ENCODE measurements around the gene ZWILCH.

The ZWILCH gene

DNA sequence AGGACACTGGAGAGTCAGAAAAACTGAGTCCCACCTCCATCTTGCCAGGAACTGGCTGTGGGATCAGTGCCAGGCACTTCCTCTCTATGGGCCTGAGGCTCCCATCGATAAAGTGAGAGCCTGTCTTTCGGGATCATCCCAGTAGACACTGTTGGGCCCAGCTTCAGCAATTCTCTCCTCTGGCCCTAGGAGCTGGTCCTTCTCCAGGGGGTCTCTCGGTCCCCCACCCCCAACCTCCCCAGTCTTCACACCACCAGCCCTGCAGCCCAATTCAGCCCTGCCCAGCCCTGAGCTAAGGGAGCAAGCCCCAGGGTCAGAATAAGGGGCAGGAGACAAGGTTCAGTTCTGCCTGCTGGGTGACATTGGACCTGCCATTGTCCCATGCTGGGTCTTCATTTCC is 65.2 kb downstream of the ZWILCH start:
- Mint-ChIP-seq H3K4me3 (no peak overlapping the region), H3K9me3 (no peaks in the 10 kb centered on the region), H3K27ac (no peak overlapping the region), H3K4me1 (ENCODE audit: low read depth) (peaks cover 4% of the 10 kb centered on the region), H3K36me3 (ENCODE audit: low read depth) (no peaks in the 10 kb centered on the region), H3K27me3 (ENCODE audit: low read depth) (no peaks in the 10 kb centered on the region)
- no peak for DNase-seq (ENCODE audit: low spot score)

GRCh38 chr15:66570842-66571478 is 65.8 kb downstream of the ZWILCH start:
- H3K27ac Mint-ChIP-seq, result no peak overlapping the region
- H3K9me3 Mint-ChIP-seq, result no peaks in the 10 kb centered on the region
- H3K4me1 Mint-ChIP-seq (ENCODE audit: low read depth), result peaks cover 4% of the 10 kb centered on the region
- no peaks in the 10 kb centered on the region for H3K36me3 Mint-ChIP-seq (ENCODE audit: low read depth)
- H3K4me3 Mint-ChIP-seq, result no peak overlapping the region
- H3K27me3 Mint-ChIP-seq (ENCODE audit: low read depth), result no peaks in the 10 kb centered on the region
- DNase-seq (ENCODE audit: low spot score), result no peak

DNA sequence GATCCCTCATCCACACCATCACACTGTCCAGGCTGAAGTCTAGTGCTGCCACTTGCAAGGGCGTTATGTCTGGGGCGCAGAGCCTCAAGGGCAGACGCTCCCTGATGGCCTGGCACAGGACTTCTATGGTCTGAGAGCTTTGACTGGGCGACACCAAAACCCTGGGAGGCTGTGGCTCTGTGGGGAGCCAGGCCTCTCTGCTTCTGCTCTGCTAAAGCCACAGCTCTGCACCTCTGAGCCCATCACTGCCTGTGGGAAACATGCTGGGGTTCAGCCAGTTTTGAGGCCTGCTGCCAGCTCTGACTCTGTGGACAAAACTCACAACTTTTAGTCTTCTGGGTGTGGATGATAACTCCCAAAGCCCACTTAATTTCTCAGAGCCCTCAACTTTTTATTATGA is 67.0 kb downstream of the ZWILCH start:
- Mint-ChIP-seq H3K36me3 (ENCODE audit: low read depth) (no peaks in the 10 kb centered on the region), H3K27ac (no peak overlapping the region), H3K27me3 (ENCODE audit: low read depth) (no peaks in the 10 kb centered on the region), H3K4me1 (ENCODE audit: low read depth) (no peaks in the 10 kb centered on the region), H3K9me3 (no peaks in the 10 kb centered on the region), H3K4me3 (no peak overlapping the region)
- DNase-seq (ENCODE audit: low spot score), result no peak

- Mint-ChIP-seq H3K27me3 (ENCODE audit: low read depth) (no peaks in the 10 kb centered on the region), H3K9me3 (no peaks in the 10 kb centered on the region), H3K4me1 (ENCODE audit: low read depth) (peaks cover 4% of the 10 kb centered on the region), H3K36me3 (ENCODE audit: low read depth) (no peaks in the 10 kb centered on the region), H3K4me3 (no peak overlapping the region), H3K27ac (no peak overlapping the region)
- no peak for DNase-seq (ENCODE audit: low spot score)
Measured at GRCh38 chr15:66573348-66573718, 68.2 kb downstream of the ZWILCH start.

GRCh38 chr15:66573719-66574595 is 68.8 kb downstream of the ZWILCH start:
- Mint-ChIP-seq H3K4me1 (ENCODE audit: low read depth) (peaks cover 4% of the 10 kb centered on the region), H3K36me3 (ENCODE audit: low read depth) (no peaks in the 10 kb centered on the region), H3K4me3 (no peak overlapping the region), H3K27me3 (ENCODE audit: low read depth) (no peaks in the 10 kb centered on the region), H3K27ac (no peak overlapping the region), H3K9me3 (no peaks in the 10 kb centered on the region)
- DNase-seq (ENCODE audit: low spot score), result no peak

GRCh38 chr15:66574596-66574950 is 69.4 kb downstream of the ZWILCH start:
- Mint-ChIP-seq H3K27ac (no peak overlapping the region), H3K4me3 (no peak overlapping the region), H3K36me3 (ENCODE audit: low read depth) (no peaks in the 10 kb centered on the region), H3K27me3 (ENCODE audit: low read depth) (no peaks in the 10 kb centered on the region), H3K4me1 (ENCODE audit: low read depth) (peaks cover 4% of the 10 kb centered on the region), H3K9me3 (no peaks in the 10 kb centered on the region)
- DNase-seq (ENCODE audit: low spot score), result no peak

GRCh38 chr15:66578286-66578875 is 73.3 kb downstream of the ZWILCH start:
- H3K9me3 Mint-ChIP-seq, result no peaks in the 10 kb centered on the region
- H3K27me3 Mint-ChIP-seq (ENCODE audit: low read depth), result no peaks in the 10 kb centered on the region
- no peak overlapping the region for H3K27ac Mint-ChIP-seq
- no peak overlapping the region for H3K4me3 Mint-ChIP-seq
- H3K4me1 Mint-ChIP-seq (ENCODE audit: low read depth), result peaks cover 4% of the 10 kb centered on the region
- no peaks in the 10 kb centered on the region for H3K36me3 Mint-ChIP-seq (ENCODE audit: low read depth)
- DNase-seq (ENCODE audit: low spot score), result no peak

DNA sequence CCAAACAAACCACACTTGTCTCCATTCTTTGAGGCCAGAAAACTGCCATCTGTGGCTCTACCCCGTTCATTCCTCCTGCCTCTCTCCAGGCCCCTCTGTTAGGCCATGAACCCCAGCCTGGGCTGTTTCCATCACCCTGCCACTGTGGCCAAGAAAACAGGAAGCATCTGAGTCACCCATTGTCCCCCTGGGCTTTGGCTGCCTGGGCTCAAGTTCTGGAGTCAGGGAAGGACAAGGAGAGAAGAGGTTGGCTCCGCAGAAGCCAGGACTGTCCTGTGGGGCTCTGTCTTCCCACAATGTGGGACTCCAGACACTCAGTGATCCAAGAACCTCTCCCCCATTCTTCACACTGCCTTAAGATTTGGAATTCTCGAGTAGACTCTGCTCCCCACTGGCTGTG is 75.5 kb downstream of the ZWILCH start:
- Mint-ChIP-seq H3K27ac (no peak overlapping the region), H3K27me3 (ENCODE audit: low read depth) (no peaks in the 10 kb centered on the region), H3K9me3 (no peaks in the 10 kb centered on the region), H3K4me3 (no peak overlapping the region), H3K36me3 (ENCODE audit: low read depth) (no peaks in the 10 kb centered on the region), H3K4me1 (ENCODE audit: low read depth) (peaks cover 4% of the 10 kb centered on the region)
- no peak for DNase-seq (ENCODE audit: low spot score)

DNA sequence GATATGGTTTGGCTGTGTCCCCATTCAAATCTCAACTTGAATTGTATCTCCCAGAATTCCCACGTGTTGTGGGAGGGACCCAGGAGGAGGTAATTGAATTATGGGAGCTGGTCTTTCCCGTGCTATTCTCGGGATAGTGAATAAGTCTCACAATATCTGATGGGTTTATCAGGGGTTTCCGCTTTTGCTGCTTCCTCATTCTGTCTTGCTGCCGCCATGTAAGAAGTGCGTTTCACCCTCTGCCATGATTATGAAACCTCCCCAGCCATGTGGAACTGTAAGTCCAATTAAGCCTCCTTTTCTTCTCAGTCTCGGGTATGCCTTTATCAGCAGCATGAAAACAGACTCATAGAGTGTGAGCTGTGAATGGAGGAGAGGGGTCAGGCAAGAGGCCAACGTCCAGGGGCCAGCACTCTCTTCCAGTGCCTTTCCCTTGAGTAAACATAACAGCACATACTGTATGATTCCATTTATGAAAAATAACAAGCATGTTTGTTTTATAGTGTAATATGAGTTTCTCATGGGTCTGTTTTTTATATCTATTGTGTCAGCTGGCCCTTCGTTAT is 76.9 kb downstream of the ZWILCH start:
- Mint-ChIP-seq H3K27ac (no peak overlapping the region), H3K4me3 (no peak overlapping the region), H3K27me3 (ENCODE audit: low read depth) (no peaks in the 10 kb centered on the region), H3K4me1 (ENCODE audit: low read depth) (peaks cover 4% of the 10 kb centered on the region), H3K9me3 (no peaks in the 10 kb centered on the region), H3K36me3 (ENCODE audit: low read depth) (no peaks in the 10 kb centered on the region)
- no peak for DNase-seq (ENCODE audit: low spot score)

- no peaks in the 10 kb centered on the region for H3K27me3 Mint-ChIP-seq (ENCODE audit: low read depth)
- no peaks in the 10 kb centered on the region for H3K36me3 Mint-ChIP-seq (ENCODE audit: low read depth)
- DNase-seq (ENCODE audit: low spot score), result no peak
- H3K4me1 Mint-ChIP-seq (ENCODE audit: low read depth), result no peaks in the 10 kb centered on the region
- no peak overlapping the region for H3K27ac Mint-ChIP-seq
- H3K4me3 Mint-ChIP-seq, result no peak overlapping the region
- H3K9me3 Mint-ChIP-seq, result no peaks in the 10 kb centered on the region
Measured at GRCh38 chr15:66586155-66586976, 81.2 kb downstream of the ZWILCH start.

- DNase-seq (ENCODE audit: low spot score), result no peak
- Mint-ChIP-seq H3K27ac (no peak overlapping the region), H3K9me3 (no peaks in the 10 kb centered on the region), H3K4me1 (ENCODE audit: low read depth) (no peaks in the 10 kb centered on the region), H3K4me3 (no peak overlapping the region), H3K27me3 (ENCODE audit: low read depth) (no peaks in the 10 kb centered on the region), H3K36me3 (ENCODE audit: low read depth) (no peaks in the 10 kb centered on the region)
Measured at GRCh38 chr15:66587020-66587419, 81.9 kb downstream of the ZWILCH start.

DNA sequence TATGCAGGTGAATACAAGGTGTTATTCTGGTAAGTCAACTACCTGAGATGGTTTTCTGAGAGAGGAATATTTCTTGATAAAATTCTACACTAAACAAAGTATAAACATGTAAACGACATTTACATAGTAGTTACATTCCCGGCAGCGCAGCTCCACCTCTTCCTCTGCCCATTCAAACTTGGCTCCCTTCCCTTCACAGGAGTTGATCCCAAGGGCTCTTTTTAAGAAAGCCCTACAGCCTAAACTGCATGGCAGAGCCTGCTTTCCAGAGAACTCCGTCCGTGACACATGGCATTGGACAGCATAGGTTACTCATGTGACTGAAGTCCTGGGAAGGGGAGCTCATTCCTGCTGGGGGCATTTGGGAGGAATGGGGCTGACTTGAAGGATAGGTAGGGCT is 82.6 kb downstream of the ZWILCH start:
- H3K27me3 Mint-ChIP-seq (ENCODE audit: low read depth), result no peaks in the 10 kb centered on the region
- no peak overlapping the region for H3K27ac Mint-ChIP-seq
- no peak for DNase-seq (ENCODE audit: low spot score)
- no peaks in the 10 kb centered on the region for H3K9me3 Mint-ChIP-seq
- no peaks in the 10 kb centered on the region for H3K36me3 Mint-ChIP-seq (ENCODE audit: low read depth)
- H3K4me3 Mint-ChIP-seq, result no peak overlapping the region
- no peaks in the 10 kb centered on the region for H3K4me1 Mint-ChIP-seq (ENCODE audit: low read depth)

- no peaks in the 10 kb centered on the region for H3K27me3 Mint-ChIP-seq (ENCODE audit: low read depth)
- DNase-seq (ENCODE audit: low spot score), result no peak
- H3K27ac Mint-ChIP-seq, result no peak overlapping the region
- no peaks in the 10 kb centered on the region for H3K36me3 Mint-ChIP-seq (ENCODE audit: low read depth)
- H3K4me3 Mint-ChIP-seq, result no peak overlapping the region
- no peaks in the 10 kb centered on the region for H3K9me3 Mint-ChIP-seq
- no peaks in the 10 kb centered on the region for H3K4me1 Mint-ChIP-seq (ENCODE audit: low read depth)
Measured at GRCh38 chr15:66588537-66588936, 83.4 kb downstream of the ZWILCH start.

- no peaks in the 10 kb centered on the region for H3K4me1 Mint-ChIP-seq (ENCODE audit: low read depth)
- DNase-seq (ENCODE audit: low spot score), result no peak
- H3K4me3 Mint-ChIP-seq, result no peak overlapping the region
- no peaks in the 10 kb centered on the region for H3K36me3 Mint-ChIP-seq (ENCODE audit: low read depth)
- H3K9me3 Mint-ChIP-seq, result no peaks in the 10 kb centered on the region
- no peak overlapping the region for H3K27ac Mint-ChIP-seq
- H3K27me3 Mint-ChIP-seq (ENCODE audit: low read depth), result no peaks in the 10 kb centered on the region
Measured at GRCh38 chr15:66588971-66589370, 83.8 kb downstream of the ZWILCH start.

All from T-helper 2 cell treated with Interferon-gamma antibody and Interleukin-4, amounts not matched to agents 5 μg/mL and 100 μg/mL, for 36 hours (primary cell).